ENCODE data around the gene SPATA31E1. TPM values are rescaled to one million over a fixed set of nuclear protein-coding genes. Genes with fewer than 3 reads are reported as not detected.

SPATA31E1 gene
- total RNA-seq, 1 experiment from 2014 or later: 0.04 TPM

GRCh38 chr9:87892956-87893355, 10.3 kb downstream of the SPATA31E1 start (continued):
- no peak for TF ChIP-seq AR (CRISPR knock-in tag; IDR thresholded peaks at IDR 0.05)
- no peak for TF ChIP-seq E2F5 (CRISPR knock-in tag; IDR thresholded peaks at IDR 0.05)
- no peak for TF ChIP-seq ATF6 (CRISPR knock-in tag; IDR thresholded peaks at IDR 0.05)

GRCh38 chr9:87894998-87895625, 12.4 kb downstream of the SPATA31E1 start:
- Mint-ChIP-seq H3K27ac (no peak overlapping the region), H3K9me3 (peaks cover 22% of the 10 kb centered on the region), H3K4me3 (no peak overlapping the region), H3K4me1 (no peaks in the 10 kb centered on the region), H3K36me3 (peaks cover 2% of the 10 kb centered on the region; the same call in 1 of the 2 replicates), H3K27me3 (ENCODE audit: low read depth) (no peaks in the 10 kb centered on the region; the same call in 1 of the 2 replicates)
- no peak for TF ChIP-seq RELA (CRISPR knock-in tag; IDR thresholded peaks at IDR 0.05; ENCODE audit: borderline replicate concordance)
- no peak for TF ChIP-seq ATF3 (CRISPR knock-in tag; conservative IDR thresholded peaks at IDR 0.05)
- TF ChIP-seq ZNF138 (CRISPR knock-in tag; conservative IDR thresholded peaks at IDR 0.05): no peak
- TF ChIP-seq ZNF219 (CRISPR knock-in tag; IDR thresholded peaks at IDR 0.05; ENCODE audit: borderline replicate concordance): no peak
- no peak for TF ChIP-seq ZSCAN18 (CRISPR knock-in tag; IDR thresholded peaks at IDR 0.05)
- TF ChIP-seq TEAD4 (CRISPR knock-in tag; IDR thresholded peaks at IDR 0.05): no peak
- no peak for TF ChIP-seq E2F1 (CRISPR knock-in tag; IDR thresholded peaks at IDR 0.05)
- no peak for TF ChIP-seq MXD4 (CRISPR knock-in tag; IDR thresholded peaks at IDR 0.05; ENCODE audit: borderline replicate concordance)
- TF ChIP-seq ESRRA (CRISPR knock-in tag; IDR thresholded peaks at IDR 0.05; ENCODE audit: borderline replicate concordance): no peak
- no peak for TF ChIP-seq NFYB (CRISPR knock-in tag; conservative IDR thresholded peaks at IDR 0.05; ENCODE audit: low read depth)
- TF ChIP-seq NR2C2 (CRISPR knock-in tag; IDR thresholded peaks at IDR 0.05): no peak
- no peak for TF ChIP-seq EMX1 (CRISPR knock-in tag; IDR thresholded peaks at IDR 0.05)
- no peak for TF ChIP-seq ZBTB43 (CRISPR knock-in tag; IDR thresholded peaks at IDR 0.05)
- TF ChIP-seq NR1H2 (CRISPR knock-in tag; IDR thresholded peaks at IDR 0.05): no peak
- no peak for TF ChIP-seq ELF4 (CRISPR knock-in tag; IDR thresholded peaks at IDR 0.05; ENCODE audit: low read depth)
- TF ChIP-seq ZNF121 (CRISPR knock-in tag; IDR thresholded peaks at IDR 0.05): no peak
- TF ChIP-seq TEAD1 (CRISPR knock-in tag; IDR thresholded peaks at IDR 0.05): no peak
- no peak for TF ChIP-seq PRDM15 (CRISPR knock-in tag; IDR thresholded peaks at IDR 0.05)
- no peak for TF ChIP-seq CBFB (CRISPR knock-in tag; IDR thresholded peaks at IDR 0.05; ENCODE audit: low read depth)
- no peak for TF ChIP-seq FOXJ3 (CRISPR knock-in tag; IDR thresholded peaks at IDR 0.05; ENCODE audit: borderline replicate concordance)
- POLR2A ChIA-PET: no interaction called here
- ATAC-seq (peak; percentile 84), DNase-seq (ENCODE audit: low spot score) (no peak)
- CTCF ChIA-PET: interaction anchor here (0.6 to 2.3 kb wide), 6 partner anchors 9 to 169 kb away, joined by 3 to 26 read pairs (median 3); partner anchors contain the start of genes CTSL and SPATA31E1

Data from WTC11 (cell line).